LNCAP (cell line): ENCODE results near the gene PKD1L1.

Experiments
- TF ChIP-seq, protein P1 (sequence below): fragments of 450-650 bp; IDR thresholded peaks from 2 replicates; pipeline ENCODE4 v1.5.1; 2017; ENCODE audit warnings: mild to moderate bottlenecking

PKD1L1 gene

DNA sequence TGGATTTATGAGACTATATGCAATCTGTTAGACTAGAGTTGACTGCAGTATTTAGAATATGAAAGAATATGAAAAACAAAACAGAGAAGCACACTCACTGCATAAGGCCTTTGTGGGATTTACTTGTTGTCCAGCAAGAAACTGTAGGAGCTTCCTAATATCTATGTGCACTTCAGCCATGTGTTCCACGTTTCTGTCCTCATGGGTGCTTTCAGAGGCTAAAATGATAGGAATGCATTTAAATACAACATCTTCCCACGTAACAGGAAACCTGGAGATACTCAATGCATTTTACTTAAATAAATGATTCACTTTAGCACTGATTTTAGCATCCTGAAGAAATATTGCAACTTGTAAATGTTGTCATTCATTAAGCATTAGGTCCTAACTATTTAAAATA lies 19.4 kb upstream of the PKD1L1 start:
- TF ChIP-seq, protein P1, sequence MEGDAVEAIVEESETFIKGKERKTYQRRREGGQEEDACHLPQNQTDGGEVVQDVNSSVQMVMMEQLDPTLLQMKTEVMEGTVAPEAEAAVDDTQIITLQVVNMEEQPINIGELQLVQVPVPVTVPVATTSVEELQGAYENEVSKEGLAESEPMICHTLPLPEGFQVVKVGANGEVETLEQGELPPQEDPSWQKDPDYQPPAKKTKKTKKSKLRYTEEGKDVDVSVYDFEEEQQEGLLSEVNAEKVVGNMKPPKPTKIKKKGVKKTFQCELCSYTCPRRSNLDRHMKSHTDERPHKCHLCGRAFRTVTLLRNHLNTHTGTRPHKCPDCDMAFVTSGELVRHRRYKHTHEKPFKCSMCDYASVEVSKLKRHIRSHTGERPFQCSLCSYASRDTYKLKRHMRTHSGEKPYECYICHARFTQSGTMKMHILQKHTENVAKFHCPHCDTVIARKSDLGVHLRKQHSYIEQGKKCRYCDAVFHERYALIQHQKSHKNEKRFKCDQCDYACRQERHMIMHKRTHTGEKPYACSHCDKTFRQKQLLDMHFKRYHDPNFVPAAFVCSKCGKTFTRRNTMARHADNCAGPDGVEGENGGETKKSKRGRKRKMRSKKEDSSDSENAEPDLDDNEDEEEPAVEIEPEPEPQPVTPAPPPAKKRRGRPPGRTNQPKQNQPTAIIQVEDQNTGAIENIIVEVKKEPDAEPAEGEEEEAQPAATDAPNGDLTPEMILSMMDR: no peak

DNA sequence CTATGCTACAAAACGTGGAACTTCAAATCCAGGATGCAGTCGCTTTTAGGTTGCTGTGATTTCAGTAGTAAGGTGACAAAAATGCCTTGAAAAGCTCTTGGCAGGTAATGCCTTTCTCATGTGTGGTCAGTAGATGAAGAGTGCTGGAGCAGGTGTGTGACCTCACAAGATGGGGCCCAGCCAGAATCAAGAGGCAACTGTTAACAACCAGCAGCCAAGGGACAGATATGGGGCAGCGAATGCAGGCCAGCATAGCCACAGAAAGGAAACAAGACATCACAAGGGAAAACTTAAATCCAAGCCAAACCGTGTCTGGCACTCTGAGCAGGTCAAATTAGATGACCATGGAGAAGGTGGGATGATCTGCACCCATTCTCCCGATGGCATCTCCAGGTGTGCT lies 18.9 kb upstream of the PKD1L1 start:
- TF ChIP-seq, protein P1: no peak

GRCh38 chr7:47965456-47965855 lies 17.2 kb upstream of the PKD1L1 start:
- TF ChIP-seq, protein P1: no peak

DNA sequence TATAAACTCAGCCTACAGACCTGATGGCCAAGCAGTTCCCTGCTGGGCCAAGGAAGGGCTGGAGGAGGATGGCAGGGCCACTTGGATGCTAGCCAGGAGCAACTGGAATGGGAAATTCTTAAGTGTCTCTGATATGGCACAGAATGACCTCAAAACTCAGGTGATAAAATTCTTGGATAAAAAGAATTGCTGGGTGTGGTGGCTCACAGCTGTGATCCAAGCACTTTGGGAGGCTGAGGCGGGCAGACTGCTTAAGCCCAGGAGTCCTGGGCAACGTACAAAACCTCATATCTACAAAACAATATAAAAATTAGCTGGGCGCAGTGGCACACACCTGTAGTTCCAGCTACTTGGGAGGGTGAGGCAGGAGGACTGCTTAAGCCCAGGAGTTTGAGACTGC lies 14.0 kb upstream of the PKD1L1 start:
- TF ChIP-seq, protein P1: no peak

DNA sequence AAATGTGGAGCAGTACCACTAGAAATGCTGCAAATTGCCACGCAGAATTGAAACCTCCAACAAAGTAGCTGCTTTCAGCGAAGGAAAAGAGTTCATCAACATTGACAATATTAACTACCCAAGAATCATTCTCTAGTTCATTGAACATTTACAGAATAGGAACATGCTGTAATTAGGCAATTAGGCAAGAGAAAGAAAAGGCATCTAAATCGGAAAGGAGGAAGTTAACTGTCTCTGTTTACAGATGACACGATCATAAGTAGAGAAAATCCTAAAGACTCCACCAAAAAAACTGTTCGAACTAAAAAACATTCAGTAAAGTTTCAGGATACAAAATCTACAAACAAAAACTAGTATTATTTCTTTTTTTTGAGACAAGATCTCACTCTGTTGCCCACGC lies 8.9 kb upstream of the PKD1L1 start:
- TF ChIP-seq, protein P1: no peak

DNA sequence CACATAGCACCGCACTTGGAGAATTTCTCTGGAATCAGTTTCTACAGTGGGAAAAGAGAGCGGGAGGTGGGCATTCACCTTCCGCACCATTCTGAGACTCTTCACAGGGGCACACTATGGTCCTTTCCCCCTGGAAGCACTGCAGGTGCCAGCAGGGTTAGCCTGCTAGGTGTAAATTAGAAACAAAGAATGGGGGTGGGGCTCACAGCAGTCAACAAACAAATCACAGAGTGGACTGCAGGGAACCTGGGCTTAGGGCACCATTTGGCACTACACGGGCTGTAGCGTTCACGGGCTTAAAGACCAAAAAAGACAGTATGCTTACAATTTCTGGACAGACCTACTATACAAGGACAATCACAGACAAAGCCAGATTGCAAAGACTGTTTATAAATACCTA lies 8.0 kb upstream of the PKD1L1 start:
- TF ChIP-seq, protein P1: no peak

GRCh38 chr7:47954231-47954911 lies 6.1 kb upstream of the PKD1L1 start:
- TF ChIP-seq, protein P1: no peak

DNA sequence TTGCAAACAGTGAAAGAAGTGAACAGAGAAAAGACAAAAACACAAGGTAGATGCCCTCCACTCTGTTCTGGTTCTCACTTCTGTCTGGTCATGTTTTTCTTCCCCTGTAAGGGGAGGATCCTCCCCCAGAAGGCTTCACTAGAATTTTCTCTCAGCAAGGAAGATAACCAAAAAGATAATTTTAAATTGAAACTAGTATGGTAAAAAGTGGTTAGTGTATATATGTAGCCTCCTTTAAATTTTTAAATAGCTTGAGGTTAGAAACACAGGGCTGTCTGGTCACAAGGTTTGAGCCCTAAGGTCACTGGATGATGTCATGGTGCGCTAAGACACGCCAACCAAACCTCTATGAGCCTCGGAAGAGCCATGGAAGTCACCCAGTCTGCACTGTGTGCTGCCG lies 5.6 kb upstream of the PKD1L1 start:
- TF ChIP-seq, protein P1: no peak
